Kidney (tissue), 14 donors: ENCODE data around the gene FAM81A. TPM values are rescaled to one million over a fixed set of nuclear protein-coding genes. Genes with fewer than 3 reads are reported as not detected.

ENCODE experiments used
- DNase-seq, 5 donors: peaks; one replicate each; pipeline ENCODE4 v3.0.0-alpha.2; 2013 to 2020
- FAIRE-seq: peaks from 2 replicates; lab custom pipeline; 2012; peaks lifted over from hg19 to GRCh38; lab: Jason Lieb, UNC
- H3K27ac ChIP-seq, 2 donors: one replicate each; pipeline ENCODE4 v1.7.0; 2013; ENCODE audit warnings: low read depth in 2 of 2, low read length in 2 of 2, inconsistent platforms in 1 of 2
- H3K27me3 ChIP-seq: one replicate; pipeline ENCODE4 v1.7.1; 2013; ENCODE audit warnings: low read length, inconsistent platforms; ENCODE audit not compliant: control insufficient read depth, insufficient read depth
- H3K36me3 ChIP-seq, 3 donors: one replicate each; pipeline versions ENCODE4 v1.7.0 to v1.7.1; 2013; ENCODE audit warnings: low read length in 3 of 3, control low read depth in 1 of 3, inconsistent platforms in 1 of 3; ENCODE audit not compliant: insufficient read depth in 3 of 3, control insufficient read depth in 2 of 3
- H3K4me1 ChIP-seq, 3 donors: one replicate each; pipeline versions ENCODE4 v1.7.0 to v1.7.1; 2013; ENCODE audit warnings: low read length in 3 of 3, inconsistent platforms in 1 of 3, low read depth in 1 of 3; ENCODE audit not compliant: control insufficient read depth in 2 of 3, insufficient read depth in 2 of 3
- H3K4me3 ChIP-seq, 3 donors: one replicate each; pipeline versions ENCODE4 v1.7.0 to v1.8.1; 2013; ENCODE audit warnings: low read length in 3 of 3, control low read depth in 1 of 3, inconsistent platforms in 1 of 3
- H3K9ac ChIP-seq, 3 donors: one replicate each; pipeline versions ENCODE4 v1.7.0 to v1.7.1; 2013; ENCODE audit warnings: low read length in 3 of 3, control low read depth in 1 of 3, inconsistent platforms in 1 of 3
- H3K9me3 ChIP-seq, 3 donors: one replicate each; pipeline versions ENCODE4 v1.7.0 to v1.7.1; 2013; ENCODE audit warnings: low read length in 3 of 3, control low read depth in 1 of 3, inconsistent platforms in 1 of 3; ENCODE audit not compliant: control insufficient read depth in 2 of 3, insufficient read depth in 1 of 3
- intact Hi-C: fragments of 100-400 bp; cut with DNase I; formaldehyde crosslinking; loops from one replicate; pipeline ENCODE4 v1.11.1; 2022
- polyA plus RNA-seq: library from polyadenylated mRNA; stranded (reverse); fragments of 350-450 nt; fragmentation: Illumina TruSeq; extraction: RNeasy Lipid Tissue Mini Kit (QIAGEN cat#74804); gene quantifications from one replicate; pipeline ENCODE4 v1.2.3, GENCODE V29; 2014; ENCODE audit warnings: low read depth, low replicate concordance; ENCODE audit not compliant: insufficient read depth
- total RNA-seq: library from RNA; stranded (reverse); fragmentation: NEBNext Ultra II Directional; extraction: Animal tissue kit (Norgen Biotek cat#: 25700); gene quantifications from one replicate; pipeline ENCODE4 v1.2.1, GENCODE V29; 2021
- TF ChIP-seq, protein P1 (sequence below): IDR thresholded peaks from 3 replicates; pipeline ENCODE4 v1.5.1; 2012; ENCODE audit warnings: mild to moderate bottlenecking, moderate library complexity, borderline replicate concordance; ENCODE audit not compliant: insufficient read depth; ENCODE audit errors: extremely low read depth
- donor health status: control.
- donor health status: control.
- donor health status: control.
- donor health status: control.
- donor health status: control.
- donor health status: DM: yes; HTN: yes; CAD: no.
- donor health status: Normal renal cell carcinoma (clear cell type).

The FAM81A gene
- total and polyA plus RNA-seq, 2 donors from 2014 or later, result 10.4 TPM

DNA sequence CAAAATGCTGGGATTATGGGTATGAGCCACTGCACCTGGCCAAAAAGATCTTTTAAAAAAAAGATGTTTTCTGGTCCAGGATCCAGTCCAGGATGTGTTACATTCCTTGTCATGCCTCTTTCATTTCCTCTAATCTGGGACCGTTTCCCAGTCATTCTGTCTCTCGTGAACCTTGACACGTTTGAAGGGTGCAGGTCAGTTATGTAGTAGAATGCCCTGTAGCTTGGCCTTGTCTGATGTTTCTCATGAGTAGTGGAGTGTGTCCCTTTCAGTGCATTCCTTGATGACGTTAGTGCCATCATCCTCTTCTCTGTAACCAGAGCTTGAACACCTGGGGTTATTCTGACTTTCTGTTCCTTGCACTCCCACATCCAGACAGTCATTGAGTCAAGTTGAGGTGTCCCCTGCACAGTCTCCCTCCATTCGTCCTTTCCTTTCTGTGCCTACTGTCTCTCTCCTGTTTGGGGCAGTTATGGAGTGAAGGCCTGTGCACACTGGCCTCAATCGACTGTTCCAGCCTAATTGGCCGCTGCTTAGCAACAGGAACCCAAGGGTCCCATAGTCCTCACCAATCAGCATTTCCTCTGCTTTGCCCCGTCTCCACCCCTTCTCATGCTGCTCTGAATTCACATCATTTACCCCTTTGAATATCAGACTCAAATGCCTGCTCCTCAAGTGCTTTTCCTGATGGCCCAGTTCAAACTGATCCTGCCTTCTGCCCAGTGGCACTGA, 5.5 kb downstream of the FAM81A start:
- Histone ChIP-seq H3K36me3 (no peaks in the 10 kb centered on the region), H3K9me3 (no peaks in the 10 kb centered on the region), H3K27ac (no peak overlapping the region), H3K9ac (no peak overlapping the region), H3K27me3 (no peaks in the 10 kb centered on the region), H3K4me1 (peaks cover 0 to 3% (median 1%) of the 10 kb centered on the region in 3 donors), H3K4me3 (no peak overlapping the region)
- intact Hi-C loops, result no loop called here
- TF ChIP-seq, protein P1, sequence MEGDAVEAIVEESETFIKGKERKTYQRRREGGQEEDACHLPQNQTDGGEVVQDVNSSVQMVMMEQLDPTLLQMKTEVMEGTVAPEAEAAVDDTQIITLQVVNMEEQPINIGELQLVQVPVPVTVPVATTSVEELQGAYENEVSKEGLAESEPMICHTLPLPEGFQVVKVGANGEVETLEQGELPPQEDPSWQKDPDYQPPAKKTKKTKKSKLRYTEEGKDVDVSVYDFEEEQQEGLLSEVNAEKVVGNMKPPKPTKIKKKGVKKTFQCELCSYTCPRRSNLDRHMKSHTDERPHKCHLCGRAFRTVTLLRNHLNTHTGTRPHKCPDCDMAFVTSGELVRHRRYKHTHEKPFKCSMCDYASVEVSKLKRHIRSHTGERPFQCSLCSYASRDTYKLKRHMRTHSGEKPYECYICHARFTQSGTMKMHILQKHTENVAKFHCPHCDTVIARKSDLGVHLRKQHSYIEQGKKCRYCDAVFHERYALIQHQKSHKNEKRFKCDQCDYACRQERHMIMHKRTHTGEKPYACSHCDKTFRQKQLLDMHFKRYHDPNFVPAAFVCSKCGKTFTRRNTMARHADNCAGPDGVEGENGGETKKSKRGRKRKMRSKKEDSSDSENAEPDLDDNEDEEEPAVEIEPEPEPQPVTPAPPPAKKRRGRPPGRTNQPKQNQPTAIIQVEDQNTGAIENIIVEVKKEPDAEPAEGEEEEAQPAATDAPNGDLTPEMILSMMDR, result no peak
- FAIRE-seq (no peak), DNase-seq (peak in 3 of 5 donors; percentile 11 to 57 (median 37))

- H3K27ac ChIP-seq, result no peak overlapping the region
- TF ChIP-seq, protein P1, result no peak
Measured at GRCh38 chr15:59444081-59444835, 6.3 kb downstream of the FAM81A start.

GRCh38 chr15:59444980-59445545, 7.1 kb downstream of the FAM81A start:
- no peak for FAIRE-seq
- TF ChIP-seq, protein P1, result no peak
- H3K27ac ChIP-seq, result no peak overlapping the region

More at GRCh38 chr15:59444081-59444835, 6.3 kb downstream of the FAM81A start:
- intact Hi-C loops, result no loop called here
- no peaks in the 10 kb centered on the region for H3K36me3 ChIP-seq
- H3K27me3 ChIP-seq, result no peaks in the 10 kb centered on the region
- H3K9ac ChIP-seq, result no peak overlapping the region
- H3K9me3 ChIP-seq, result no peaks in the 10 kb centered on the region
- DNase-seq (peak in 3 of 5 donors; percentile 13 to 44 (median 35)), FAIRE-seq (no peak)
- peaks cover 0 to 3% (median 0%) of the 10 kb centered on the region in 3 donors for H3K4me1 ChIP-seq
- H3K4me3 ChIP-seq, result no peak overlapping the region

More at GRCh38 chr15:59444980-59445545, 7.1 kb downstream of the FAM81A start:
- DNase-seq, result peak in 3 of 5 donors; percentile 31 to 72 (median 68)
- H3K4me3 ChIP-seq, result no peak overlapping the region
- intact Hi-C loops, result no loop called here
- H3K4me1 ChIP-seq, result peaks cover 0 to 3% (median 0%) of the 10 kb centered on the region in 3 donors
- no peaks in the 10 kb centered on the region for H3K36me3 ChIP-seq
- H3K27me3 ChIP-seq, result no peaks in the 10 kb centered on the region
- H3K9me3 ChIP-seq, result no peaks in the 10 kb centered on the region
- H3K9ac ChIP-seq, result no peak overlapping the region
